Heart right ventricle (tissue), 16 donors: ENCODE results near the gene ANO10. TPM values are rescaled to one million over a fixed set of nuclear protein-coding genes. Genes with fewer than 3 reads are reported as not detected.
"Not testable (repeated sequence)": the region's sequence is repeated elsewhere in the genome, so short reads cannot be mapped to it uniquely, and the experiment has no call there.

Source experiments
- ATAC-seq, 8 donors: fragments of 200-7000 bp; cut with Tn5 transposase; one replicate each; pipeline ENCODE4 v1.9.1; 2020; ENCODE audit warnings: mild to moderate bottlenecking in 8 of 8, moderate library complexity in 8 of 8, moderate number of reproducible peaks in 1 of 8
- DNase-seq, 2 donors: peaks; one replicate each; pipeline ENCODE4 v3.0.0-alpha.2; 2020
- H3K27ac ChIP-seq, 10 donors: fragments of 200-600 bp; sonication (generic) in 2 of 10; one replicate each; pipeline versions ENCODE4 v1.5.0 to v1.8.0; 2020 to 2022; ENCODE audit warnings: mild to moderate bottlenecking in 3 of 10
- H3K27me3 ChIP-seq, 7 donors: fragments of 200-600 bp; one replicate each; pipeline ENCODE4 v1.8.0; 2021 to 2022; ENCODE audit warnings: mild to moderate bottlenecking in 2 of 7
- H3K36me3 ChIP-seq, 9 donors: fragments of 200-600 bp; sonication (generic) in 1 of 9; one replicate each; pipeline versions ENCODE4 v1.5.0 to v1.8.0; 2020 to 2022; ENCODE audit warnings: mild to moderate bottlenecking in 2 of 9
- H3K4me1 ChIP-seq, 9 donors: fragments of 200-600 bp; sonication (generic) in 1 of 9; one replicate each; pipeline versions ENCODE4 v1.5.0 to v1.8.0; 2020 to 2022; ENCODE audit warnings: mild to moderate bottlenecking in 4 of 9
- H3K4me3 ChIP-seq, 10 donors: fragments of 200-600 bp; sonication (generic) in 2 of 10; one replicate each; pipeline versions ENCODE4 v1.5.0 to v1.8.0; 2020 to 2022; ENCODE audit warnings: mild to moderate bottlenecking in 7 of 10, moderate library complexity in 2 of 10
- H3K9me3 ChIP-seq, 11 donors: fragments of 200-600 bp in 10 of 11; sonication (generic) in 2 of 11; one replicate each; pipeline versions ENCODE4 v1.5.0 to v1.8.0; 2013 to 2022; ENCODE audit warnings: mild to moderate bottlenecking in 2 of 11, control low read depth in 1 of 11, moderate library complexity in 1 of 11
- CTCF ChIP-seq, 9 donors: fragments of 200-600 bp; sonication (generic) in 2 of 9; IDR thresholded peaks; one replicate each; pipeline versions ENCODE4 v1.5.0 to v1.8.0; 2021 to 2022; ENCODE audit warnings: antibody characterized with exemption in 9 of 9, mild to moderate bottlenecking in 5 of 9, moderate library complexity in 1 of 9
- WGBS, 2 donors: extraction: QIAGEN DNeasy Blood & Tissue Kit; methylation state at CpG; one replicate each; pipeline ENCODE4 v1.1.7; 2013; ENCODE audit warnings: inconsistent platforms in 1 of 2; 5-methylcytosine and 5-hydroxymethylcytosine counted together
- intact Hi-C, 10 donors: fragments of 100-400 bp; cut with DNase I; formaldehyde crosslinking; loops; one replicate each; pipeline versions ENCODE4 v1.11.1 to v1.14.2; 2022
- polyA plus RNA-seq, 2 donors: library from polyadenylated mRNA; stranded (reverse); fragments of 200-250 nt; gene quantifications; one replicate each; pipeline ENCODE4 v1.2.3, GENCODE V29; 2013
- total RNA-seq, 10 donors: library from RNA; stranded (reverse); fragmentation: NEBNext Ultra II Directional in 3 of 10; extraction: Animal tissue kit (Norgen Biotek cat#: 25700) in 3 of 10; gene quantifications; one replicate each; pipeline versions ENCODE4 v1.2.1 to v1.2.4, GENCODE V29; 2021 to 2023
- donor health status: Arrhythmogenic right ventricular cardiomyopathy.
- donor health status: ischemic (EF 13 %, LVEDD 7.1; RV severe dilation, severe dysfunction).
- donor health status: healthy with polysubstance abuse.
- donor health status: DM: no; HTN: yes; CAD: no.
- donor health status: DM: no; HTN: no; CAD: no.
- donor health status: ischemic (EF 25% LVEDD 6.9; RV normal size, moderate dysfunction).
- donor health status: ischemic (EF 25% LVEDD 5.7; RV mildly dilated, moderate dysfunction).
- donor health status: healthy.
- donor health status: DM: yes; HTN: yes; CAD: no.
- donor health status: Ischemic cardiomyopathy.
- donor health status: ischemic (EF 35%, LVEDD 5.7; RV mildly dilated, moderate dysfunction).
- donor health status: nonischemic (EF 11% LVEDD 7.7; RV severe dilation, severe dysfunction).
- donor health status: DM: yes; HTN: yes; CAD: no.
- donor health status: PGD.
- donor health status: ischemic (EF 29% LVEDD 5.4; RV normal size, mild dysfunction).
- donor health status: nonischemic (EF 23%, LVEDD 6.1; RV moderate dilation, normal function).

Gene ANO10
- total and polyA plus RNA-seq, 12 donors = 7.1 to 24.2 (median 13.3) TPM

GRCh38 chr3:43608751-43609150 is 13.1 kb downstream of the ANO10 start:
- 89 to 97% methylated on average over 1 of the region's 1 CpG for WGBS, 2 donors
- H3K27me3 ChIP-seq = no peaks in the 10 kb centered on the region
- H3K9me3 ChIP-seq = no peaks in the 10 kb centered on the region
- DNase-seq (no peak), ATAC-seq (no peak)
- H3K27ac ChIP-seq = no peak overlapping the region
- intact Hi-C loops = no loop called here
- no peak overlapping the region for H3K4me3 ChIP-seq
- TF ChIP-seq CTCF (IDR thresholded peaks at IDR 0.05) = no peak
- H3K4me1 ChIP-seq = peaks cover 0 to 6% (median 0%) of the 10 kb centered on the region in 9 donors
- peaks cover 0 to 19% (median 7%) of the 10 kb centered on the region in 9 donors for H3K36me3 ChIP-seq

DNA sequence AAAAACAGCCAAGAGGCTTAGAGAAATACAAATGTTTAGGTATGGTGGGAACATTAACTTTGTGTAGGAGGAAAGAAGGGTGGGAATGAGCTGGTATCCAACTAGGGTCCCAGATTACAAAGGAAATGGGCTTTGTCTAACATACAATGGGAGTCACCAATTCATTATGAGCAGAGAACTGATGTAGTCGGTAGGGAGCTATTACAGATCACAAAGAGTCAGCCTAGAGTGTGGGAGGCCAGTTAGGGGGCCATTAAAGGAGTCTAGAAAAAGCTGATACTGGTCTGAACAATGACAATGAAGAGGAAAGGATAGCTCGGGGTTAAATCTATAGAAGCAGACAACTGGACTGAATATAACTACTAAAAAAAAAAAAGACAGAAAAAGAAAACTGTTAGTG is 15.5 kb downstream of the ANO10 start:
- ATAC-seq (no peak), DNase-seq (no peak)
- H3K4me3 ChIP-seq = no peak overlapping the region
- no peak for TF ChIP-seq CTCF (IDR thresholded peaks at IDR 0.05)
- peaks cover 0 to 6% (median 0%) of the 10 kb centered on the region in 9 donors for H3K4me1 ChIP-seq
- intact Hi-C loops = no loop called here
- WGBS, 2 donors = 74 to 79% methylated on average over 2 of the region's 2 CpGs
- H3K9me3 ChIP-seq = no peaks in the 10 kb centered on the region
- H3K27ac ChIP-seq = no peak overlapping the region
- H3K27me3 ChIP-seq = no peaks in the 10 kb centered on the region
- H3K36me3 ChIP-seq = peaks cover 0 to 35% (median 7%) of the 10 kb centered on the region in 9 donors

DNA sequence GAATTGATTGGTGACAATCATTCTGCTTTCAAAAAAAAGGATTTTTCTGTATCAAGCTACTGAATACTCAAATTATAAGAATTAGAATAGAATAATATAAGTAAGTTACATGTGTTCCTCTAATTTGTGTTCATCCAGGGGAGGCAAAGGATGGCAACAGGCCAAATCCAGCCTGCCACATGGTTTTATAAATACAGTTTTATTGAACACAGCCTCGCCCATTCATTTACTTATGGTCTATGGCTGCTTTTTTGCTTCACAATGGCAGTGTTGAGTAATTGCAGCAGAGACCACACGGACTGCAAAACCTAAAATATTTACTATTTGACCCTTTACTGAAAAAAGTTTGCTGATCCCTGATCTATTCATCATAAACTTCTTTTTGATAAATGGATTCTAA is 21.9 kb downstream of the ANO10 start:
- H3K27me3 ChIP-seq, intact Hi-C loops, DNase-seq, H3K27ac ChIP-seq, H3K4me3 ChIP-seq, H3K4me1 ChIP-seq, ATAC-seq: not testable (repeated sequence)
- H3K9me3 ChIP-seq = peaks cover 0 to 17% (median 0%) of the 10 kb centered on the region in 11 donors
- peaks cover 0 to 41% (median under 1%) of the 10 kb centered on the region in 9 donors for H3K36me3 ChIP-seq
- WGBS, 2 donors = 92 to 93% methylated on average over 2 of the region's 2 CpGs

- intact Hi-C loops = no loop called here
- Histone ChIP-seq H3K4me1 (no peaks in the 10 kb centered on the region), H3K27me3 (no peaks in the 10 kb centered on the region), H3K27ac (no peak overlapping the region), H3K4me3 (no peak overlapping the region), H3K9me3 (peaks cover 0 to 32% (median 0%) of the 10 kb centered on the region in 11 donors), H3K36me3 (peaks cover 0 to 23% (median 0%) of the 10 kb centered on the region in 9 donors)
- DNase-seq (no peak), ATAC-seq (no peak)
- TF ChIP-seq CTCF (IDR thresholded peaks at IDR 0.05) = no peak
These were observed 23.9 kb downstream of the ANO10 start for GRCh38 chr3:43597961-43598360.

DNA sequence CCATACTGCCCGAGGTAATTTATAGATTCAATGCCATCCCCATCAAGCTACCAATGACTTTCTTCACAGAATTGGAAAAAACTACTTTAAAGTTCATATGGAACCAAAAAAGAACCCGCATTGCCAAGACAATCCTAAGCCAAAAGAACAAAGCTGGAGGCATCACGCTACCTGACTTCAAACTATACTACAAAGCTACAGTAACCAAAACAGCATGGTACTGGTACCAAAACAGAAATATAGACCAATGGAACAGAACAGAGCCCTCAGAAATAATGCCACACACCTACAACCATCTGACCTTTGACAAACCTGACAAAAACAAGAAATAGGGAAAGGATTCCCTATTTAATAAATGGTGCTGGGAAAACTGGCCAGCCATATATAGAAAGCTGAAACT is 25.6 kb downstream of the ANO10 start:
- H3K4me3 ChIP-seq, intact Hi-C loops, DNase-seq, H3K4me1 ChIP-seq, H3K27me3 ChIP-seq, H3K27ac ChIP-seq, ATAC-seq: not testable (repeated sequence)
- peaks cover 0 to 35% (median 0%) of the 10 kb centered on the region in 9 donors for H3K36me3 ChIP-seq
- peaks cover 0 to 50% (median 3%) of the 10 kb centered on the region in 11 donors for H3K9me3 ChIP-seq
- WGBS, 2 donors = 96 to 100% methylated on average over 1 to 2 of the region's 3 CpGs

DNA sequence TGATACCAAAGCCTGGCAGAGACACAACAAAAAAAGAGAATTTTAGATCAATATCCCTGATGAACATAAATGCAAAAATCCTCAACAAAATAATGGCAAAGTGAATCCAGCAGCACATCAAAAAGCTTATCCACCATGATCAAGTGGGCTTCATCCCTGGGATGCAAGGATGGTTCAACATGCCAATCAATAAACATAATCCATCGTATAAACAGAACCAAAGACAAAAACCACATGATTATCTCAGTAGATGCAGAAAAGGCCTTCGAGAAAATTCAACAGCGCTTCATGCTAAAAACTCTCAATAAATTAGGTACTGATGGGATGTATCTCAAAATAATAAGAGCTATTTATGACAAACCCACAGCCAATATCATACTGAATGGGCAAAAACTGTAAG is 26.5 kb downstream of the ANO10 start:
- H3K4me3 ChIP-seq, DNase-seq, H3K27ac ChIP-seq, H3K4me1 ChIP-seq, H3K27me3 ChIP-seq, intact Hi-C loops, ATAC-seq: not testable (repeated sequence)
- 98 to 99% methylated on average over 3 of the region's 3 CpGs for WGBS, 2 donors
- peaks cover 0 to 53% (median 3%) of the 10 kb centered on the region in 11 donors for H3K9me3 ChIP-seq
- peaks cover 0 to 43% (median 0%) of the 10 kb centered on the region in 9 donors for H3K36me3 ChIP-seq

DNA sequence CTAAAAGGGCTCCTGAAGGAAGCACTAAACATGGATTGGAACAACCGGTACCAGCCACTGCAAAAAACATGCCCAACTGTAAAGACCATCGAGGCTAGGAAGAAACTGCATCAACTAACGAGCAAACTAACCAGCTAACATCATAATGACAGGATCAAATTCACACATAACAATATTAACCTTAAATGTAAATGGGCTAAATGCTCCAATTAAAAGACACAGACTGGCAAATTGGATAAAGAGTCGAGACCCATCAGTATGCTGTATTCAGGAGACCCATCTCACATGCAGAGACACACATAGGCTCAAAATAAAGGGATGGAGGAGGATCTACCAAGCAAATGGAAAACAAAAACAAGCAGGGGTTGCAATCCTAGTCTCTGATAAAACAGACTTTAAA is 28.2 kb downstream of the ANO10 start:
- H3K9me3 ChIP-seq = peaks cover 0 to 53% (median 3%) of the 10 kb centered on the region in 11 donors
- H3K27me3 ChIP-seq, H3K4me3 ChIP-seq, ATAC-seq, H3K4me1 ChIP-seq, DNase-seq, H3K27ac ChIP-seq, intact Hi-C loops: not testable (repeated sequence)
- 96 to 98% methylated on average over 4 of the region's 4 CpGs for WGBS, 2 donors
- peaks cover 0 to 43% (median 0%) of the 10 kb centered on the region in 9 donors for H3K36me3 ChIP-seq

DNA sequence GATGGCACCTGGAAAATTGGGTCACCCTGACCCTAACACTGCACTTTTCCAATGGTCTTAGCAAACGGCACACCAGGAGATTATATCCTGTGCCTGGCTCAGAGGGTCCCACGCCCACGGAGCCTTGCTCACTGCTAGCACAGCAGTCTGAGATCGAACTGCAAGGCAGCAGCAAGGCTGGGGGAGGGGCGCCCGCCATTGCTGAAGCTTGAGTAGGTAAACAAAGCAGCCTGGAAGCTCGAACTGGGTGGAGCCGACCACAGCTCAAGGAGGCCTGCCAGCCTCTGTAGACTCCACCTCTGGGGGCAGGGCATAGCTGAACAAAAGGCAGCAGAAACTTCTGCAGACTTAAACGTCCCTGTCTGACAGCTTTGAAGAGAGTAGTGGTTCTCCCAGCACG is 29.9 kb downstream of the ANO10 start:
- H3K27ac ChIP-seq, intact Hi-C loops, H3K27me3 ChIP-seq, H3K4me3 ChIP-seq, DNase-seq, H3K4me1 ChIP-seq, ATAC-seq: not testable (repeated sequence)
- peaks cover 0 to 53% (median 3%) of the 10 kb centered on the region in 11 donors for H3K9me3 ChIP-seq
- H3K36me3 ChIP-seq = peaks cover 0 to 26% (median 0%) of the 10 kb centered on the region in 9 donors
- WGBS, 2 donors = 93 to 96% methylated on average over 9 to 10 of the region's 10 CpGs
